ENCODE data around the gene MARCHF10.

DNA sequence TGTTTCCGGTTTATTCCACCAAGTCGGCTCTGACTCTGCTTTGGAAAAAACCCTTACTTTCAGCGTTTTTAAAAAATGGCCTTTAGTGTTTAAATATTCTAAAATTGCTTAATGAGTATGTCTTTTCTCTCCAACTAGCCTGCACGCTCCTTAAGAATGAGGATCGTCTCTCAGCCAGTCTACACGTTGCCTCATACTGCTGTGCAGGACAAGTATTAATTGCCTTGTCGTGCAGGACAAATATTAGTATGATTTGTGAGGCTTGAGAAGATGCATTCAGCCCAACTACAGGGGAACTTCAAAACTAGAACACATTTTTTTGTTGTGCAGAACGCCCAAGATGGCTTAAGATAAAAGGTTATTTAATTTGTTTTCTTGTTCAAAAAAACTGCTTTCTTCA, 61.2 kb downstream of the MARCHF10 start:
- TF ChIP-seq, protein P1, sequence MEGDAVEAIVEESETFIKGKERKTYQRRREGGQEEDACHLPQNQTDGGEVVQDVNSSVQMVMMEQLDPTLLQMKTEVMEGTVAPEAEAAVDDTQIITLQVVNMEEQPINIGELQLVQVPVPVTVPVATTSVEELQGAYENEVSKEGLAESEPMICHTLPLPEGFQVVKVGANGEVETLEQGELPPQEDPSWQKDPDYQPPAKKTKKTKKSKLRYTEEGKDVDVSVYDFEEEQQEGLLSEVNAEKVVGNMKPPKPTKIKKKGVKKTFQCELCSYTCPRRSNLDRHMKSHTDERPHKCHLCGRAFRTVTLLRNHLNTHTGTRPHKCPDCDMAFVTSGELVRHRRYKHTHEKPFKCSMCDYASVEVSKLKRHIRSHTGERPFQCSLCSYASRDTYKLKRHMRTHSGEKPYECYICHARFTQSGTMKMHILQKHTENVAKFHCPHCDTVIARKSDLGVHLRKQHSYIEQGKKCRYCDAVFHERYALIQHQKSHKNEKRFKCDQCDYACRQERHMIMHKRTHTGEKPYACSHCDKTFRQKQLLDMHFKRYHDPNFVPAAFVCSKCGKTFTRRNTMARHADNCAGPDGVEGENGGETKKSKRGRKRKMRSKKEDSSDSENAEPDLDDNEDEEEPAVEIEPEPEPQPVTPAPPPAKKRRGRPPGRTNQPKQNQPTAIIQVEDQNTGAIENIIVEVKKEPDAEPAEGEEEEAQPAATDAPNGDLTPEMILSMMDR (IDR thresholded peaks at IDR 0.05): no peak
- TF ChIP-seq POLR2A (IDR thresholded peaks at IDR 0.05): no peak

Measured in testis (tissue), 2 donors.